Panc1 (cell line): ENCODE data around the gene TRIM49D1.
"Not testable (repeated sequence)": the region's sequence is repeated elsewhere in the genome, so short reads cannot be mapped to it uniquely, and the experiment has no call there.

Experiments used
- CTCF ChIP-seq: fragments of 450-650 bp; IDR thresholded peaks from 2 replicates; pipeline ENCODE4 v1.5.1; 2017; ENCODE audit warnings: mild to moderate bottlenecking
- SIN3A ChIP-seq: IDR thresholded peaks from 2 replicates; pipeline ENCODE4 v1.6.1; 2012; ENCODE audit warnings: low read depth, mild to moderate bottlenecking, low read length, moderate library complexity, borderline replicate concordance; ENCODE audit not compliant: insufficient read depth

GRCh38 chr11:89893245-89893644, 28.8 kb downstream of the TRIM49D1 start:
- TF ChIP-seq CTCF, SIN3A: not testable (repeated sequence)
